Measurements from ENCODE around the gene STX11.

STX11 gene

GRCh38 chr6:144149894-144150709 is at the start of gene STX11:
Gene STX11 (plus strand): TSS chr6:144150517. CDS start chr6:144186628, 36,111 bp downstream.
- Histone ChIP-seq H3K27me3 (ENCODE audit: insufficient read depth, low read depth) (no peaks in the 10 kb centered on the region), H3K4me1 (ENCODE audit: low read depth, poor library complexity, severe bottlenecking) (peaks cover 37% of the 10 kb centered on the region), H3K9ac (peak within 1 kb of the TSS; percentile 54), H4K20me1 (ENCODE audit: insufficient read depth) (no peaks in the 10 kb centered on the region), H3K4me3 (IDR thresholded peaks at IDR 0.05; ENCODE audit: insufficient read depth, low read depth, low read length) (no peak within 1 kb of the TSS), H3K4me2 (peak within 1 kb of the TSS; percentile 79), H3K79me2 (ENCODE audit: insufficient read depth, low read depth) (peaks cover 19% of the 10 kb centered on the region), H3K36me3 (ENCODE audit: insufficient read depth) (no peaks in the 10 kb centered on the region), H2AFZ (ENCODE audit: low read depth) (peak within 1 kb of the TSS; percentile 89), H3K27ac (peak within 1 kb of the TSS; percentile 70)
- TF ChIP-seq CTCF (conservative IDR thresholded peaks at IDR 0.05; ENCODE audit: low read depth, low read length), result no peak

GRCh38 chr6:144103026-144103563 is 47.2 kb upstream of the STX11 start:
- H3K79me2 ChIP-seq (ENCODE audit: insufficient read depth, low read depth), result no peaks in the 10 kb centered on the region
- no peak overlapping the region for H3K9ac ChIP-seq
- no peak overlapping the region for H3K4me2 ChIP-seq
- no peak overlapping the region for H2AFZ ChIP-seq (ENCODE audit: low read depth)
- no peaks in the 10 kb centered on the region for H3K36me3 ChIP-seq (ENCODE audit: insufficient read depth)
- no peak overlapping the region for H3K27ac ChIP-seq
- no peak overlapping the region for H3K4me3 ChIP-seq (IDR thresholded peaks at IDR 0.05; ENCODE audit: insufficient read depth, low read depth, low read length)
- no peak for TF ChIP-seq CTCF (conservative IDR thresholded peaks at IDR 0.05; ENCODE audit: low read depth, low read length)
- no peaks in the 10 kb centered on the region for H3K27me3 ChIP-seq (ENCODE audit: insufficient read depth, low read depth)
- no peaks in the 10 kb centered on the region for H4K20me1 ChIP-seq (ENCODE audit: insufficient read depth)
- H3K4me1 ChIP-seq (ENCODE audit: low read depth, poor library complexity, severe bottlenecking), result peaks cover 16% of the 10 kb centered on the region

GRCh38 chr6:144104488-144104887 is 45.8 kb upstream of the STX11 start:
- Histone ChIP-seq H3K27ac (no peak overlapping the region), H3K27me3 (ENCODE audit: insufficient read depth, low read depth) (no peaks in the 10 kb centered on the region), H3K9ac (no peak overlapping the region), H3K4me2 (no peak overlapping the region), H4K20me1 (ENCODE audit: insufficient read depth) (no peaks in the 10 kb centered on the region), H3K4me1 (ENCODE audit: low read depth, poor library complexity, severe bottlenecking) (peaks cover 8% of the 10 kb centered on the region), H2AFZ (ENCODE audit: low read depth) (no peak overlapping the region), H3K4me3 (IDR thresholded peaks at IDR 0.05; ENCODE audit: insufficient read depth, low read depth, low read length) (no peak overlapping the region), H3K36me3 (ENCODE audit: insufficient read depth) (no peaks in the 10 kb centered on the region), H3K79me2 (ENCODE audit: insufficient read depth, low read depth) (no peaks in the 10 kb centered on the region)
- TF ChIP-seq CTCF (conservative IDR thresholded peaks at IDR 0.05; ENCODE audit: low read depth, low read length), result no peak

GRCh38 chr6:144104898-144105487 is 45.3 kb upstream of the STX11 start:
- no peaks in the 10 kb centered on the region for H3K27me3 ChIP-seq (ENCODE audit: insufficient read depth, low read depth)
- TF ChIP-seq CTCF (conservative IDR thresholded peaks at IDR 0.05; ENCODE audit: low read depth, low read length), result peak; percentile 79
- H3K4me2 ChIP-seq, result no peak overlapping the region
- no peak overlapping the region for H3K4me3 ChIP-seq (IDR thresholded peaks at IDR 0.05; ENCODE audit: insufficient read depth, low read depth, low read length)
- no peak overlapping the region for H3K9ac ChIP-seq
- H3K4me1 ChIP-seq (ENCODE audit: low read depth, poor library complexity, severe bottlenecking), result peaks cover 3% of the 10 kb centered on the region
- H2AFZ ChIP-seq (ENCODE audit: low read depth), result no peak overlapping the region
- no peaks in the 10 kb centered on the region for H3K36me3 ChIP-seq (ENCODE audit: insufficient read depth)
- H4K20me1 ChIP-seq (ENCODE audit: insufficient read depth), result no peaks in the 10 kb centered on the region
- no peak overlapping the region for H3K27ac ChIP-seq
- H3K79me2 ChIP-seq (ENCODE audit: insufficient read depth, low read depth), result no peaks in the 10 kb centered on the region
